Spinal cord (tissue), 10 donors: ENCODE measurements around the gene FOXP1. TPM values are rescaled to one million over a fixed set of nuclear protein-coding genes. Genes with fewer than 3 reads are reported as not detected.
A peak's percentile ranks its signal among the peaks of the same experiment; 100 is the strongest.

Source experiments
- DNase-seq, 6 donors: peaks; one replicate each; pipeline versions ENCODE4 v3.0.0 to v3.0.0-alpha.2; 2013 to 2015; ENCODE audit warnings: low spot score in 6 of 6, low read depth in 4 of 6
- H3K27ac ChIP-seq: one replicate; pipeline ENCODE4 v1.5.1; 2013; ENCODE audit warnings: low read depth, low read length, control low read depth
- H3K27me3 ChIP-seq: one replicate; pipeline ENCODE4 v1.6.1; 2013; ENCODE audit warnings: low read length; ENCODE audit not compliant: control insufficient read depth, insufficient read depth
- H3K36me3 ChIP-seq: one replicate; pipeline ENCODE4 v1.6.1; 2013; ENCODE audit warnings: low read length; ENCODE audit not compliant: control insufficient read depth, insufficient read depth
- H3K4me1 ChIP-seq: one replicate; pipeline ENCODE4 v1.6.1; 2013; ENCODE audit warnings: low read length; ENCODE audit not compliant: control insufficient read depth, insufficient read depth
- H3K4me3 ChIP-seq: one replicate; pipeline ENCODE4 v1.5.1; 2013; ENCODE audit warnings: low read depth, low read length, control low read depth
- H3K9me3 ChIP-seq: one replicate; pipeline ENCODE4 v1.6.1; 2013; ENCODE audit warnings: low read length; ENCODE audit not compliant: control insufficient read depth, insufficient read depth
- WGBS: methylation state at CpG from one replicate; pipeline ENCODE4 v1.1.5; 2013; ENCODE audit warnings: missing lambda C conversion rate; ENCODE audit not compliant: insufficient coverage; 5-methylcytosine and 5-hydroxymethylcytosine counted together
- polyA plus RNA-seq, 2 donors: library from polyadenylated mRNA; unstranded; fragments of 120-200 nt; gene quantifications; one replicate each; pipeline ENCODE4 v1.2.1, GENCODE V29; 2013; ENCODE audit not compliant: insufficient read length in 2 of 2
- total RNA-seq, 2 donors: library from RNA; depleted of rRNA in 1 of 2; stranded (reverse); fragments of 120-200 nt in 1 of 2; fragments of >200 nt in 1 of 2; gene quantifications; one replicate each; pipeline versions ENCODE4 v1.2.3 to v1.2.4, GENCODE V29; 2013 to 2014
- donor health status: healthy.

FOXP1 gene
- total and polyA plus RNA-seq, 4 donors, result 27.4 to 118 (median 66.1) TPM

DNA sequence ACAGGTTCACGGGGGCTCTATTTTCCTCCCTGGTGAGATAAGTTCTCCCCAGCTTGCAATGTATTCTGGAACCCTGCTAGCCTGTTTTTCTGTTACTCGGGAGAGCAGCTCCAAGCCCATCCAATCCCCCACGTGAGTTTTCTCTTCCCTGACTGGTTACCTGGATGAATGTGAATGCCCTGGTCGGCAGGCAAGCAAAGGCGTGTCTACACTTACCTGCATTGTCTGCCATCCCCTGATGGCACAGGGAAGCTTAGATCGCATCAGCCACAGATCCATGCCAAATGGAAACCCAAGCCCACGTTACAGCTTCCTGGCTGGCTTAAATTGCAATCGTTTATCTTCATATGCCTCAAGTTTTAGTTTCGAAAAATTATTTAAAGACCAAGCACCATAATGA lies 149.9 kb downstream of the FOXP1 start:
- Histone ChIP-seq H3K27me3 (no peaks in the 10 kb centered on the region), H3K27ac (no peak overlapping the region), H3K4me3 (no peak overlapping the region), H3K4me1 (peaks cover 8% of the 10 kb centered on the region), H3K36me3 (no peaks in the 10 kb centered on the region), H3K9me3 (no peaks in the 10 kb centered on the region)
- WGBS, result 76% methylated on average over 6 of the region's 9 CpGs
- no peak for DNase-seq

DNA sequence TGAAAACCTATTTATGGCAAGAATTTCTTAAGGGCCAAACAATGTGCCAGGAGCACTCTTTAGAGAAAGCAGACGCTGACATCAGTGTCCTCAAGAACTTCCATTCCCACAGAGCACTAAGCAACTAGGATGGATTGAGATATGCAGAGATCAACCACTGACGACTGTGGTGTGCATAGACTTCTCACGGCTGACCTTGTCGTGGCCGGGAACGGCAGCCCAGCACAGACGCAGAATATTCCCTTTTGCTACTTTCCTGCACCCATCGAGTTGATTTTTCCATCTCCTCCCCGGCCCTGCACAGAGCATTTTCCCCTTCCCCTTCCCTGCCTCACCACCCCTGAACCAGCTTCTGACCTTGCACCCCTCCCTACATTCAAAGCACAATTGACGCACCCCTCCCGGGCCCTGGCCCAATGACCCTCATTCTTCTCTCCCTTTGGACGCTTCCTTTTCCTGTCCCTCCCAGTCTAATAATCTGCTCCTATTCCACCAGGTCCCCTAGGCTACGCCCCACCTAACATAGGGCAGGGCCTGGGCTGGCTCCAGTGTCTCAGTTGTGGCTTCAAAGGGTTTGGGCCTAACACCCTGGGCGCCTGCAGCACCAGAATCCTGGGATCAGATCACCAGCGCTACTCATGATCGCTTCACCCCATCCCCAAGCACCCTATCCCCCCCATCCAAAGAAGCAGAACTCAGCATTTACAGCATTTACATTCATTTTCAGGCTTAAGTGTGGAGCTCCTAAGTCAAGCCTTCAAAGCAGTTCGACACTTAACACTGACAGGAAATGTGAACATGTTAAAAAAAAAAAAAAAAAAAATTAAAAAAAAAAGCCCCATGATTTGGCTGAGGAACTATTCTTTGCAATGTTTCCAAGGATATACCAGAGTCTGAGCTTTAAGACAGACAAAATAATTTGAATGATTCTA lies 151.2 kb downstream of the FOXP1 start:
- WGBS, result 78% methylated on average over 15 of the region's 17 CpGs
- H3K27ac ChIP-seq, result no peak overlapping the region

DNA sequence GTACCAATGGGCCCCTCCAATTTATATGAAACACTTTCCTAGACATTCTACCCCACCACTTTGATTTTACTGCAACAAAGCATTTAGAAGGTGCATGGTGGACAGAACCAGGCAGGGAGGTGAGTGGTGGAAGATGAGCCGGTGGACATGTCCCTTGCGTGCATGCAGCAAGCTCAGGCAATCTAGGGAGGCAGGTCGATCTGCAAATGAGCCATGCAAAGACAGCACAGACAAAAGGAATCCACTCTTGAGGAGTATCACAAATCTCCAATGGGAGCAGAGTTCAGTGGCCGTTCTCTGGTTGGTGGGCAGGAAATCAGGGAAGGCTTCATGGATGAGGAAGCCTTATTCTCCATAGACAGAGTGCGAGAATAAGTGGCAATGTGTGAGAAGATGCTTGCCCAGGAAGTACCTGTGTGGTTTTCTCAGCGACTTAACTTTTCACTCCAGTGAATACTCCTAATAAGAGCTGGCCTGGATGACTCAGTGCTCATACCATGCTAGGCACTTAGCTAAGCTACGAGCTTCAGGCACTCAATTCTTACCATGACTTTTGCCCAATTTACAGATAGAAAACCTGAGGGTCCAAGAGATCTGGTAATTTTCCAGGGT lies 152.5 kb downstream of the FOXP1 start:
- 89% methylated on average over 5 of the region's 7 CpGs for WGBS

More for the DNA sequence above, 151.2 kb downstream of the FOXP1 start:
- Histone ChIP-seq H3K36me3 (no peaks in the 10 kb centered on the region), H3K4me3 (no peak overlapping the region), H3K4me1 (peaks cover 9% of the 10 kb centered on the region), H3K9me3 (no peaks in the 10 kb centered on the region), H3K27me3 (no peaks in the 10 kb centered on the region)
- DNase-seq, result no peak

DNA sequence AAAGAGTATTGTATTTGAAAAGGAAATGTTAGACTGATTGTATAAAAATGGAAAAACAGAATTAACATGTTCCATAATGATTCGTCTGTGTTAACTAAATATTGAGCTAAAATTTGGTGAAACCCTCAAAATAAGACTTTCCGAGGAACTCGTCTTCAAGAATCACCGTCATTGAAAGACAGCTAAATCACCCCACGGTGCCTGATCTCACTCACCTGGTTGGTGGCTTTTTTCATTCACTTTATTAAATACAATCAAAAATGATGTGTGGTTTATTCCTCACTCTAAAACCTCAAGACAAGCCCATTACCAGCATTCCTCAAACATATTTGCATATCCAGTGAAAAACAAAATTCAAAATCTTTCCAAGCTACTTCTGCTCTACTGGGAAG lies 153.9 kb downstream of the FOXP1 start:
- DNase-seq, result no peak
- Histone ChIP-seq H3K27me3 (no peaks in the 10 kb centered on the region), H3K27ac (no peak overlapping the region), H3K4me3 (no peak overlapping the region), H3K4me1 (peaks cover 9% of the 10 kb centered on the region), H3K9me3 (no peaks in the 10 kb centered on the region), H3K36me3 (no peaks in the 10 kb centered on the region)
- no CpG with 5 or more reads among the region's 5 CpGs for WGBS

More for the DNA sequence above, 152.5 kb downstream of the FOXP1 start:
- H3K36me3 ChIP-seq, result no peaks in the 10 kb centered on the region
- H3K4me3 ChIP-seq, result no peak overlapping the region
- no peaks in the 10 kb centered on the region for H3K9me3 ChIP-seq
- H3K4me1 ChIP-seq, result peaks cover 9% of the 10 kb centered on the region
- no peak for DNase-seq
- no peak overlapping the region for H3K27ac ChIP-seq
- no peaks in the 10 kb centered on the region for H3K27me3 ChIP-seq

DNA sequence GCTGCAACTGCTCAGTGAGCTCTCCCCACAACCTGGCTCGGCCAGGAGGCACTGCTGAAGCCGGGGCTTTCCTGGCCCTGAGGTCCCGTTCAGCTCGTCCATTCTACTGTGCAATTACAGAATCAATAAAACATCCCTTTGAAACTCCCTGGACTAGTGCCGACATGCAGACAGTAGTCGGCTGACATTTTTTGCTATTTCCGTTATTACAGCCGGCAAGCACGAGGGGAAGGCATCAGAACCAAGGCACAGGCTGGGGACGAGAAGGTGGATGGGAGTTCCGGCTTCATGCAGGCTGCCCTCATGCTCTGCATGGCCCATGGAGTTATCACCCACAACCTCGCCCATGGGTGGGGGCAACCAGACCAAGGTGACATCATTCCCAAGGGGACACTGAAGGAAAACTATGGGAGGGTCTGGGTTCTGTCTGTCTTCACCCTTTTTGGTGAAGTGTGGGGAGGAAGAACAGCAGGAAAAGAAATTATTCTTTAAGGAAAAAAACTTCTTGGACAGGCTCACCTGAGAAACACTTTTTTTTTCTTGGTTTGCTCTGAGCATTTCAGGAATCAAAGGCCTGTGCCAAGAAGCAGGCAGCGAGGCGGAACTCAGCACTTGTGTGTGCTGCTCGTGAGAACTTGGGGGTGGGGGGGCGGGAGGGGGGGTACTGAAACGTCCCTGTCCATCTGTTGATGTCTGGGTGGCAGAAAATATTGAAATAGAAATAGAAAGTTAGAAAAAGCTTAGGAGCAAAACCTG lies 154.5 kb downstream of the FOXP1 start:
- no peaks in the 10 kb centered on the region for H3K27me3 ChIP-seq
- no peak overlapping the region for H3K4me3 ChIP-seq
- 43% methylated on average over 15 of the region's 17 CpGs for WGBS
- peak in 2 of 6 donors; percentile 62 to 66 for DNase-seq
- H3K27ac ChIP-seq, result peak overlapping the region; percentile 49
- H3K36me3 ChIP-seq, result no peaks in the 10 kb centered on the region
- H3K4me1 ChIP-seq, result peaks cover 9% of the 10 kb centered on the region
- no peaks in the 10 kb centered on the region for H3K9me3 ChIP-seq

DNA sequence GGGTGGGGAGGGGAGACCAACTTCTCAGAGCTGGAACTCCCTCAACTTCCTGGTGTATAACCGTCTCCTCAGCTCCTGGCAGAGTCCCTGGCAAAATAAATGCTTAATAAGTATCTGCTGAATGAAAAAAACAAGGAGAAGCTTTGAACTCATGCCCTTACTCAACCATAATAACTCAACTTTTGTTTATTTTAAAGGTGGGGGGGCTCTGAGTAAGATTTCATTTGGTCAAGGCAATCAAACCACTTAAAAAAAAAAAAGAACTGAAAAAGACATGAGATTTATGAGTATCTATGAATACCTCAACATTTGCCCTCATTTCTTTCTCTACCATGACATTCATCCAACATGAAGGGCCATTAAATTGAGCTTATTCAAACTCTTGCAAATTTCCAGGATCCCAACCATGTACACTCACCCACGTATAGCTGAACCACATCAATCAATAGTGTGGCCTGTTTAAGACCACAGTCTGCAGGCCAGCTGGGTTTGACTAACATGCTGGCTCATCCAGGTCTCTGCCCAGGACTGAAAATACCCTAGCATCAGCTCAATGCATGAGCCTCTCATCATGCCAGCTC lies 157.9 kb downstream of the FOXP1 start:
- no peak overlapping the region for H3K27ac ChIP-seq
- H3K36me3 ChIP-seq, result no peaks in the 10 kb centered on the region
- no peaks in the 10 kb centered on the region for H3K9me3 ChIP-seq
- no peak overlapping the region for H3K4me3 ChIP-seq
- H3K4me1 ChIP-seq, result peaks cover 7% of the 10 kb centered on the region
- 33% methylated on average over 1 of the region's 2 CpGs for WGBS
- H3K27me3 ChIP-seq, result no peaks in the 10 kb centered on the region
- no peak for DNase-seq

DNA sequence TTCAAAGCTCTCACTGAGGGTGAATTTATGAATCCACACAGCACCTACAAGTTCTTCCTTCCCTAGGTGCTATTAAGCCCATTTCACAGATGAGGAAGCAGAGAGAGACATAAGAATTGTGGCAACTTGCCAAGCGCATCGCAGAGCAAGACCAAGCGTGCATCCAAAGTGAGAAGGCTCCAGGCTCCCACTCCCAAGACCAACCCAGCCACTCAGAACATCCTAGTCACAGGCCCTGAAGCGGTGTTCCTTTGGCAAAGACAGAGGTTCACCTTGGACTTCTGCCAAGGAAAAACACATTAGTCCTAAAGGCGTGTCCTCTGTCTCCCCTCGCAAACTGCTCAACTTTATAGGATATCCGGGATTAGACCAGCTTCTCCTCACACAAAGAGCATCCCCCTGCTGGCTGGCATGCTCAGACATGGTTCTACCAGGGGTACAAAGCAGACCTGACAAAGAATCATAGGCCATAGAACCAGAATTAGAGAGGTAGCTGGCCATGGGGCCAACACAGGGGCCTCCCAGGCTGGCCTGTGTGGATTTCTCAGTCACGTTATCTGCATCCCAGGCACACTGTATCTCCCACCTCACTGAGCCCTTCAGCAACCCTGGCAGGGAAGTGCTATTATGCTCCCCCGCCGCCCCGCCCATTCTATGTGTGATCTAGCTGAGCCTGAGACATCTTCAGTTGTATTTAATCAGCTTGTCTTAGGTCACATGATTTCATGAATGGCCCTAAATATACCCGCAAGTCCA lies 160.2 kb downstream of the FOXP1 start:
- 69% methylated on average over 11 of the region's 12 CpGs for WGBS
- Histone ChIP-seq H3K27ac (no peak overlapping the region), H3K27me3 (no peaks in the 10 kb centered on the region), H3K9me3 (no peaks in the 10 kb centered on the region), H3K4me1 (no peaks in the 10 kb centered on the region), H3K36me3 (no peaks in the 10 kb centered on the region), H3K4me3 (no peak overlapping the region)
- peak in 2 of 6 donors; percentile 36 to 61 for DNase-seq

DNA sequence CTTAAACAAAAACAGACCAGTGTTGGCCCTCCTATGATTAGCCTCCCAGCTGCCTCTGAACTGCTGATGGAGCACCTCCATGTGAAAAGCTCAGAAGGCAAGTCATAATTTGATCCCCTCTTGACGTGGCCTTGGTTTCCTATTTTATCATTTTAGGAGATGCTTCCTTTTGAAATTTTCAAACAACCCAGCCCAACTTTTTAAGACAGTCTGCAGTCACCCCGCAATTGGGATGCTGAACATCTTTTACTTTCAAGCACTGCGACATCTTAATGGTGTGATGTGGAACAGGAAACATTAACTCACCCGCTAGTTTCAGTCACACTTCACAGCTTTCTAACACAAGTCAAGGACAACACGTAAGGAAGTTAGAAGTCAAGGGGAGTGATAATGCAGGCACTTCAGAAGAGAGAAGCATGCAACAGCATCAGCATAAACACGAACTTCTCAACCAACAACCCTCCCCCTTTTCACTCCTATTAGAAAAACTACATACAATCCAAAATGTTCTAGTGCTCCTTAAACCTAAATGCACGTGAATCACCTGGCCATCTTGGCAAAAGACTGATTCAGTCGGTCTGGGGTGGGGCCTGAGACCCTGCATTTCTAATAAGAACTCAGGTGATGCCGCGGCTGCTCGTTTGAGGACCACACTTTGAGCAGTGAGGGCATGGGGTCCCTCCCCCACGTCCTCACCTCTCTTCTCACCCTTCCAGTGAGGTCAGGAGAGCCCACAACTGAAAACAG lies 161.5 kb downstream of the FOXP1 start:
- DNase-seq, result no peak
- Histone ChIP-seq H3K4me1 (no peaks in the 10 kb centered on the region), H3K36me3 (no peaks in the 10 kb centered on the region), H3K27ac (no peak overlapping the region), H3K4me3 (no peak overlapping the region), H3K27me3 (no peaks in the 10 kb centered on the region), H3K9me3 (no peaks in the 10 kb centered on the region)
- 90% methylated on average over 6 of the region's 12 CpGs for WGBS
